PFSK-1 (cell line): ENCODE results near the gene LCORL.

ENCODE experiments used
- POLR2AphosphoS5 ChIP-seq: IDR thresholded peaks from 2 replicates; pipeline ENCODE4 v1.6.1; 2012; ENCODE audit warnings: low read depth, mild to moderate bottlenecking, control low read depth, low read length, moderate library complexity
- REST ChIP-seq, 2 experiments: IDR thresholded peaks; 2 replicates each; pipeline versions ENCODE4 v1.6.1 to v1.8.0; 2011 to 2012; ENCODE audit warnings: low read depth in 2 of 2, low read length in 2 of 2, control low read depth in 1 of 2, inconsistent platforms in 1 of 2, mild to moderate bottlenecking in 1 of 2, moderate library complexity in 1 of 2; ENCODE audit not compliant: insufficient read depth in 1 of 2
- SIN3A ChIP-seq: IDR thresholded peaks from 2 replicates; pipeline ENCODE4 v1.6.1; 2012; ENCODE audit warnings: mild to moderate bottlenecking, low read length, moderate library complexity, borderline replicate concordance; ENCODE audit not compliant: insufficient read depth
- TAF1 ChIP-seq: IDR thresholded peaks from 2 replicates; pipeline ENCODE4 v1.6.1; 2012; ENCODE audit warnings: low read length, control low read depth, borderline replicate concordance; ENCODE audit not compliant: insufficient read depth

- no peak; the same call in 1 of the 2 replicates for TF ChIP-seq TAF1
- TF ChIP-seq POLR2AphosphoS5, result no peak
- TF ChIP-seq REST (IDR thresholded peaks at IDR 0.05; ENCODE audit: insufficient read depth in 1 of 2, low read depth in 2 of 2, low read length in 2 of 2), result no peak
- TF ChIP-seq SIN3A, result peak; percentile 11; the same call in 1 of the 2 replicates
Observed at GRCh38 chr4:18021720-18022571, at the start of gene LCORL.
